Activated CD4-positive, alpha-beta T cell treated with anti-CD3 and anti-CD28 coated beads for 4 hours (primary cell): Measurements from ENCODE around the gene PLIN5.

ENCODE experiments used
- DNase-seq, 2 donors: peaks; one replicate each; pipeline ENCODE4 v3.0.0-alpha.2; 2020

Gene PLIN5

GRCh38 chr19:4534836-4535658, at the start of gene PLIN5:
Gene PLIN5 (minus strand): TSS chr19:4535224. CDS start chr19:4534074, 1,150 bp downstream.
- DNase-seq: peak; percentile 15 to 23

- DNase-seq: no peak
These were observed 49.1 kb upstream of the PLIN5 start for GRCh38 chr19:4583961-4584669.

GRCh38 chr19:4582980-4583842, 48.2 kb upstream of the PLIN5 start:
- DNase-seq: no peak

GRCh38 chr19:4581666-4582553, 46.9 kb upstream of the PLIN5 start:
- DNase-seq: no peak

GRCh38 chr19:4580961-4581665, 46.1 kb upstream of the PLIN5 start:
- DNase-seq: no peak

- DNase-seq: no peak
These were observed 45.2 kb upstream of the PLIN5 start for GRCh38 chr19:4580021-4580901.

GRCh38 chr19:4579389-4579788, 44.4 kb upstream of the PLIN5 start:
- DNase-seq: no peak

- no peak for DNase-seq
These were observed 43.7 kb upstream of the PLIN5 start for GRCh38 chr19:4578552-4579248.

GRCh38 chr19:4577020-4577782, 42.2 kb upstream of the PLIN5 start:
- DNase-seq: no peak

GRCh38 chr19:4576016-4576933, 41.3 kb upstream of the PLIN5 start:
- DNase-seq: peak; percentile 45 to 71

GRCh38 chr19:4575267-4576015, 40.4 kb upstream of the PLIN5 start:
- DNase-seq: no peak

GRCh38 chr19:4573682-4574081, 38.7 kb upstream of the PLIN5 start:
- DNase-seq: no peak

- no peak for DNase-seq
These were observed 36.4 kb upstream of the PLIN5 start for GRCh38 chr19:4571305-4571917.

GRCh38 chr19:4570916-4571304, 35.9 kb upstream of the PLIN5 start:
- DNase-seq: no peak

GRCh38 chr19:4570402-4570801, 35.4 kb upstream of the PLIN5 start:
- DNase-seq: no peak

- no peak for DNase-seq
These were observed 33.9 kb upstream of the PLIN5 start for GRCh38 chr19:4568886-4569285.
